Measurements from ENCODE around the gene CEPT1.

CEPT1 gene

DNA sequence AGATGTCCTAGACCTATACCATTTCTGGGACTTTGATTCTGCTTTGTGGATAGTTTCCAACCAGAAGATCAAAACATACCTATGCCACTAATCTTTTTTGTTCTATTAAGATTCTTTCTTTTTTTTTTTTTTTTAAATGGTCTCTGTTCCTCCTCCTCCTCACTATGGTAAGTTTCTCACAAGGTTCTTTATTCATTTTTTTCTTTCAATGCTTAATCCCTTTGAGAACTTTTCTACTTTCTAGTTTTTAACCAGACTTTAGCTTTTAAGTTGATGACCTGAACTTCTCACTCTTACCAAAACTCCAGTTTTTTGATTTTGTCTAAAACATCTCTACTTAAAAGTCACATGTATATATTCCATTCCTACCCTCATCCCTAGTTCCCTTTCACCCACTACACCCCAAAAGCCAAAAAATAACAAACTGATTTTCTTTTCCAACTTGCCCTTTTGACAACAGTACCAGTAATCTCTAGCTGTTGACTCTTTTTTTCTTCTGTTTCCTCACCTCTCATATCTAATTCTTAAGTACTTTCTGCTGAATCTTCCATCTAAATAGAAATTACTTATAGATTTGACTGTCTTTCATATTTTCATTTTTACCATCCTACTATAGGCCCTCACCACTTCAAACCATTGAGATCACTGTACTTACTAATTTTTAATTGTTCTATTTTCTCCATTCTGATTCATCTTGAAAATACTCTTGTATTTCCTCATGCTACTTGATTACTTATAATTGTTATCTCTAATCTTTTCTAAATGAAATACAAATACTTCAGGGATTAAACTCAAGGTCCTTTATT lies 6.1 kb downstream of the CEPT1 start:
- no peak for DNase-seq (ENCODE audit: low spot score)

DNA sequence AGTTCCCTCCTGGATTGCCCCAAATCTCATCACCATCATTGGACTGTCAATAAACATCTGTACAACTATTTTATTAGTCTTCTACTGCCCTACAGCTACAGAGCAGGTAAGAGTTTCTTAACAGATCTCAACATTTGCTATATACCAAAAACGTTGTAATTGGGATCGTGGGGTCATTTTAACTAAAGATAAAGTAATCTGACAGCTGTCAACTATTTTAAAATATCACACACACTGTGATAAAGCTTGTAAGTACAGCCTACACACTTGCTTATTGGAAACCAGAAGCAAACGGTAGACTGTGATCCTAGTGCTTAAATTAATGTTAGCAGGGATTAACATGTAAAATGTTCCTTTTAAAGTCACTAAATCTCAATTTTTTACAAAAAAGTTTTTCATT lies 7.9 kb downstream of the CEPT1 start:
- DNase-seq (ENCODE audit: low spot score): no peak

DNA sequence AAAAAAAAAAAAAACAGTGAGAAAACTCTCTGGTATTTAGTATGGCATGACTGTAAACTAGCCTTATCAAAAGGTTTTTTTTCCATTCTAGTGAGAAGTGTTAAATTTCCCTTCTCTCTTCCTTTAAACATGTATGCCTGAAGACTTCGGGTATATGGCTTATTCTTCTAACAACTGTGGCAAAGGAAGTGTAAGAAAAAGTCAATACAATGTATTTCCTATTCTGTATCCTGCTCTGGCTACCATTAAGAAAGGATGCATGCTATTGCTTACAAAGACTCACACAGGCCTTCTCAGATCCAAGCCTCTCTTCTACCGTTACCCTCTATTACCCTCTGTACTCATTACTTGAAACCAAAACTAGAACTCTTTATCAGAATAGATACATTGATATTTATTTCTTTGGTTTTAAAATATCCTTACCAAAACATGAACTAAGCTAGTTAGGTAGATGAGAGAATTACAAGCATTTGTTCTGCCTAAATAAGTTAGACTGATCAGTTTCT lies 8.4 kb downstream of the CEPT1 start:
- DNase-seq (ENCODE audit: low spot score): no peak

DNA sequence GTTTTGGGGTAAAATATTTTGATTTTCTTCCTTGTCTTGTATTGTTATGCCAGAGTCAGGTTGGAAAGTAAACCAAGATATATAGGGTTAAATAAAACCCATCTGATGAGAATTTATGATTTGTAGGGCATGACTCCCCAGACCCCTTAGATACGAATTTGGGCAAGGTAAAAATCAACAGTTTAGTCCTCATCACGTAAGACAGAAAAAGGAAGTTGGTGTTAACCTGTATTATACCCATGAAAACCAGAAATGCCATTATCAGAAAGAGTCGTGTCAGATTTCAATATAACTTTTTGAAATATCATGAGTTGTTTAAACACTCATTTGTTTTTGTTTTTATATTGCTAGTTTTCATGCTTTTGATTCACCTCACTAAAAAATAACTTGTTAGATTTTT lies 11.8 kb downstream of the CEPT1 start:
- no peak for DNase-seq (ENCODE audit: low spot score)

DNA sequence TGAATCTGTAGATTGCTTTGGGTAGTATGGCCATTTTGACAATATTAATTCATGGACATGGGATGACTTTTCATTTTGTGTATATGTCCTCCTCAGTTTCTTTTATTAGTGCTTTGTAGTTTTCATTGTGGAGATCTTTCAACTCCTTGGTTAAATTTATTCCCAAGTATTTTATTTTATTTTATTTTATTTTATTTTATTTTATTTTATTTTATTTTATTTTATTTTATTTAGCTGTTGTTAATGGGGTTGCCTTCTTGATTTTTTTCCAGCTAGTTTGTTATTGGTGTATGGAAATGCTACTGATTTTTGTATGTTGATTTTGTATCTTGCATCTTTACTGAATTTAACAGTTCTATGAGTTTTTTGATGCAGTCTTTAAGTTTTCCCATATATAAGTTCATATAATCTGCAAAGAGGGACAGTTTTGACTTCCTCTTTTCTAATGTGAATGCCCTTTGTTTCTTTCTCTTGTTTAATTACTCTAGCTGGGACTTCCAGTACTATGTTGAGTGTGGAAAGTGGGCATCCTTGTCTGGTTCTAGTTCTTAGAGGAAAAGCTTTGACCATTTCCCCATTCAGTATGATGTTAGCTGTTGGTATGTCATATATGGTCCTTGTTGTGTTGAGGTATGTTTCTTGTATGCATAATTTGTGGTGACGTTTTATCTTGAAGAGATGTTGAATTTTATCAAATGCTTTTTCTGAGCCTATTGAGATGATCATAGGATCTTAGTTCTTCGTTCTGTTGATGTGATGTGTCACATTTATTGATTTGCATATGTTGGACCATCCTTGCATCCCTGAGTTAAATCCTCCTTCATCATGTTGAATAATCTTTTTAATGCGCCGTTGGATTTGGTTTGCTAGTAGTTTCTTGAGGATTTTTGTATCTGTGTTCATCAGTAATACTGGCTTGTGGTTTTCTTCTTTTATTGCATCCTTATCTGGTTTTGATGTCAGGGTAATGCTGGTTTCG lies 14.3 kb downstream of the CEPT1 start:
- DNase-seq (ENCODE audit: low spot score): no peak

GRCh38 chr1:111157431-111157830 lies 17.4 kb downstream of the CEPT1 start:
- no peak for DNase-seq (ENCODE audit: low spot score)

- DNase-seq (ENCODE audit: low spot score): no peak
These were observed 21.9 kb downstream of the CEPT1 start for GRCh38 chr1:111161843-111162487.

DNA sequence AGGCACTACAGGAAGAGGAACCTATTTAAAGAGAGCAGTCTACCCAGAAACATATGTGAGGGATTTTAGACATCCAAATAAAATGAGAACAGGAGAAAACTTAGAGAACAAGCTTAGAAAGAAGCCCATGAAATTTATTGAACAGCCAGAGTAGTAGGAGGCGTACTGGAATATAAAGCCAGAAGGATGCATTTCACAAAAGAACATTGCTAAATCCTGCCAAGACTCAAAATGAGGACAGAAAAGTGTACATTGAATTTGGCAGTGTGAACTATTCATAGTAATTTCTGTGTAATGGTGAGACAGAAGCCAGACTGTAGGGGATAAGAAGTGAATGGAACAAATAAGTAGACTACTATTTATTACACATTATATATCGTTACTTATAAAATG lies 22.5 kb downstream of the CEPT1 start:
- no peak for DNase-seq (ENCODE audit: low spot score)

GRCh38 chr1:111163363-111163762 lies 23.3 kb downstream of the CEPT1 start:
- DNase-seq (ENCODE audit: low spot score): no peak

GRCh38 chr1:111164151-111164550 lies 24.1 kb downstream of the CEPT1 start:
- no peak for DNase-seq (ENCODE audit: low spot score)

GRCh38 chr1:111172463-111172862 lies 32.4 kb downstream of the CEPT1 start:
- no peak for DNase-seq (ENCODE audit: low spot score)

GRCh38 chr1:111174070-111174469 lies 34.0 kb downstream of the CEPT1 start:
- no peak for DNase-seq (ENCODE audit: low spot score)

GRCh38 chr1:111175349-111175748 lies 35.3 kb downstream of the CEPT1 start:
- DNase-seq (ENCODE audit: low spot score): no peak

DNA sequence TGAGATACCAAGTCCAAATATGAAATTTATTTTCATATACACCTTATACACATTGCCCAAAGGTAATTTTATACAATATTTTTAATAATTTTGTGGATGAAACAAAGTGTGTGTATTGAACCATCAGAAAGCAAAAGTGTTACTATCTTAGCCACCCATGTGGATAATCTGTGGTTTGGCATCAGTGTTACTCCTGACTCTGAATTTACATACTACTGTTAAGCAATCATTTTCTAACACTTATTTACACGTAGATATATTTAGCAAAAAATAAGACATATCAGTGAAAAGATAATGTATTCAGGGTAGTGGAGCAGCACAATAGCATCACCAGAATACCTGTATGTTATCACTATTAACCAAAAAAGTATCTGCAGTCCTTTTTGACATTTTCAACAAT lies 36.7 kb downstream of the CEPT1 start:
- DNase-seq (ENCODE audit: low spot score): no peak

DNA sequence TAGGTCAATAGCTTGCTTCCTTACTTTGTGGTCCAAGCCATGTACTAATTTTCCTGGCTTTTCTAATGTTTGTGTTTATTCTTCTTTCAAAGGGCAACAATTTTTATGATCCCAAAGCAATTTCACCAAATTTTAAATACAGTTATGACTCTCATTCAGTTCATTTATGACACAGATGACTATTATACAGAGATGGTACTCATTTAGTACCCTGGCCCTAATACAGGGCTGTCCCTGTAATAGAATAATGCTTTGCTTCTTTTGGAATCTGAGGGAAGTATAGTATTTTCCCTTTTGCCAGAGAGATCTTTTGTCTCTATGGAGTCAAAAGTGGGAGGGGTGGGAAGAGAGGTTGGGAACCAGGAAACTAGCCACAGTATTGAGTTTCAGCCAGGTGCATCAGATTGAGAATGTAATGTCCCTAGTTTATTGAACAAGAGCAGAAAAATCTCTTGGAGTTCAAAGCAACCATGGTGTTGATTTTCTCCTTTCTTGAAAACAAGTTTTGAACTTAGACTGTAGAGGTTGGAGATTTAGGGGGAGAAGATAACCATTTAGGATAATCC lies 40.0 kb downstream of the CEPT1 start:
- no peak for DNase-seq (ENCODE audit: low spot score)

DNA sequence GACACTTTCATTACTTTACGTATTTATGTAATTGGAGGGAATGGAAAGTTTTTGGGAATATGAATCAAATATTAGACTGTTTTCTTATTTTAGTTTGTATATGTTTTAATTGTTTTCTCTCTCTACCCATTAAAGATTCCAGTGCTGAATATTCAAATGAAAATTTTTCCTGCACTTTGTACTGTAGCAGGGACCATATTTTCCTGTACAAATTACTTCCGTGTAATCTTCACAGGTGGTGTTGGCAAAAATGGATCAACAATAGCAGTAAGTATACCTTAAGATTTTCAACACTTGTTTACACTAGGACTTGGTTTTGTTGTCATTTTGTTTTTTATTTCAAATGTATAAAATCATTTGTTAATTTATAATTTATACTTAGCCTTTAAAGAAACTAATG lies 42.0 kb downstream of the CEPT1 start:
- DNase-seq (ENCODE audit: low spot score): no peak

GRCh38 chr1:111183308-111184069 lies 43.5 kb downstream of the CEPT1 start:
- DNase-seq (ENCODE audit: low spot score): no peak

DNA sequence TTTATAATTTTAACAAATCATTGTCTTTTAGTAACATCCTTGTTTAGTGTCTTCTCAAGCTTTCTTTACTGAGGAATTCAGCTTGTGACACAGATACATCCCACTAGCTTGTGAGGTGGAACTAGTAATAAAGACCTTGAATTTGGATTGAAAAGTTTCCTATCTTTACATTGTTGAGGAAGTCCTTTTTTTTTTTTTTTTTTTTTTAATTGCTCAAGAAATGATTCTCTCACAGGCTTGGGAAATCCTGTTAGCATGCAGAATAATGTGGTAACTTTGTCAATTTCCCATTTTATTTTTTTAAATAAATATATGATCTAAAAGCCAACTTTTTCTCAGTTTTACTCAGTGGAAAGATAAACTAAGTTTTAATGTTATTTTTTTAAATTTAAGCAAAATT lies 44.6 kb downstream of the CEPT1 start:
- DNase-seq (ENCODE audit: low spot score): no peak

- no peak for DNase-seq (ENCODE audit: low spot score)
These were observed 51.0 kb downstream of the CEPT1 start for GRCh38 chr1:111190931-111191451.

- no peak for DNase-seq (ENCODE audit: low spot score)
These were observed 51.5 kb downstream of the CEPT1 start for GRCh38 chr1:111191496-111191895.

- no peak for DNase-seq (ENCODE audit: low spot score)
These were observed 52.1 kb downstream of the CEPT1 start for GRCh38 chr1:111192074-111192473.
